LoVo (cell line): Measurements from ENCODE around the gene YAP1.

ENCODE experiments used
- DNase-seq: peaks from one replicate; pipeline ENCODE4 v3.0.0-alpha.2; 2016; ENCODE audit warnings: low spot score

Gene YAP1

GRCh38 chr11:102109896-102110760, at the start of gene YAP1:
TSS of gene YAP1 (plus strand) at chr11:102110447. CDS start at chr11:102110849, 402 bp downstream.
- peak; percentile 86 for DNase-seq

GRCh38 chr11:102061276-102061675, 49.0 kb upstream of the YAP1 start:
- no peak for DNase-seq

GRCh38 chr11:102062106-102062505, 48.1 kb upstream of the YAP1 start:
- no peak for DNase-seq

GRCh38 chr11:102064316-102064715, 45.9 kb upstream of the YAP1 start:
- DNase-seq, result no peak

- no peak for DNase-seq
These were observed 39.5 kb upstream of the YAP1 start for GRCh38 chr11:102070766-102071165.

- no peak for DNase-seq
These were observed 38.5 kb upstream of the YAP1 start for GRCh38 chr11:102071497-102072472.

GRCh38 chr11:102073253-102073652, 37.0 kb upstream of the YAP1 start:
- no peak for DNase-seq

GRCh38 chr11:102079625-102080024, 30.6 kb upstream of the YAP1 start:
- no peak for DNase-seq

GRCh38 chr11:102081313-102081712, 28.9 kb upstream of the YAP1 start:
- DNase-seq, result no peak

- no peak for DNase-seq
These were observed 24.2 kb upstream of the YAP1 start for GRCh38 chr11:102085864-102086551.

GRCh38 chr11:102097186-102097585, 13.1 kb upstream of the YAP1 start:
- DNase-seq, result no peak

- no peak for DNase-seq
These were observed 10.5 kb upstream of the YAP1 start for GRCh38 chr11:102099755-102100154.

- DNase-seq, result no peak
These were observed 1.4 kb upstream of the YAP1 start for GRCh38 chr11:102108734-102109440.

- no peak for DNase-seq
These were observed 439 bp downstream of the YAP1 start for GRCh38 chr11:102110761-102111010.

GRCh38 chr11:102111011-102111786, 952 bp downstream of the YAP1 start:
- peak; percentile 62 for DNase-seq

- peak; percentile 88 for DNase-seq
These were observed 1.7 kb downstream of the YAP1 start for GRCh38 chr11:102111787-102112508.

GRCh38 chr11:102112509-102112821, 2.2 kb downstream of the YAP1 start:
- no peak for DNase-seq

GRCh38 chr11:102114032-102114431, 3.8 kb downstream of the YAP1 start:
- DNase-seq, result no peak

- DNase-seq, result peak; percentile 65
These were observed 5.3 kb downstream of the YAP1 start for GRCh38 chr11:102115557-102115956.

GRCh38 chr11:102116453-102117205, 6.4 kb downstream of the YAP1 start:
- no peak for DNase-seq
